M059J (cell line): ENCODE data around the gene TMEM229B. TPM values are rescaled to one million over a fixed set of nuclear protein-coding genes. Genes with fewer than 3 reads are reported as not detected.
A peak's percentile ranks its signal among the peaks of the same experiment; 100 is the strongest.

Source experiments
- DNase-seq: peaks from one replicate; pipeline ENCODE4 v3.0.0-alpha.2; 2012; ENCODE audit warnings: low read depth
- total RNA-seq: library from RNA; depleted of rRNA; stranded (reverse); fragments of >200 nt; shearing (Covaris generic); gene quantifications from 2 replicates; pipeline ENCODE4 v1.2.3, GENCODE V29; 2014; rRNA removed

Gene TMEM229B
- total RNA-seq = 13.0 and 21.5 TPM in 2 replicates

- peak; percentile 69 for DNase-seq
Measured at GRCh38 chr14:67487937-67488893, at the start of gene TMEM229B. TMEM229B (minus strand) TSS chr14:67488721; CDS start chr14:67473923, 14,798 bp downstream.

GRCh38 chr14:67537736-67538135 lies 49.2 kb upstream of the TMEM229B start:
- no peak for DNase-seq

GRCh38 chr14:67536087-67536486 lies 47.6 kb upstream of the TMEM229B start:
- DNase-seq = no peak

GRCh38 chr14:67533754-67534085 lies 45.2 kb upstream of the TMEM229B start:
- DNase-seq = no peak

GRCh38 chr14:67532998-67533753 lies 44.7 kb upstream of the TMEM229B start, which contains the start of gene PLEKHH1:
PLEKHH1 (plus strand) TSS chr14:67533290; CDS start chr14:67541868, 8,578 bp downstream.
- DNase-seq = peak; percentile 75

GRCh38 chr14:67532606-67532997 lies 44.1 kb upstream of the TMEM229B start:
- DNase-seq = no peak

- DNase-seq = no peak
Measured at GRCh38 chr14:67529947-67530935, 41.7 kb upstream of the TMEM229B start.

- no peak for DNase-seq
Measured at GRCh38 chr14:67528276-67528675, 39.8 kb upstream of the TMEM229B start.

- no peak for DNase-seq
Measured at GRCh38 chr14:67527756-67528155, 39.2 kb upstream of the TMEM229B start.

GRCh38 chr14:67526676-67527459 lies 38.3 kb upstream of the TMEM229B start:
- DNase-seq = peak; percentile 65

GRCh38 chr14:67526181-67526580 lies 37.7 kb upstream of the TMEM229B start:
- no peak for DNase-seq

- no peak for DNase-seq
Measured at GRCh38 chr14:67525389-67525788, 36.9 kb upstream of the TMEM229B start.

- DNase-seq = peak; percentile 67
Measured at GRCh38 chr14:67524634-67524963, 36.1 kb upstream of the TMEM229B start.

GRCh38 chr14:67523764-67524633 lies 35.5 kb upstream of the TMEM229B start:
- DNase-seq = no peak

- DNase-seq = no peak
Measured at GRCh38 chr14:67522270-67522669, 33.7 kb upstream of the TMEM229B start.

GRCh38 chr14:67520482-67520881 lies 32.0 kb upstream of the TMEM229B start:
- DNase-seq = no peak

- DNase-seq = no peak
Measured at GRCh38 chr14:67519406-67519805, 30.9 kb upstream of the TMEM229B start.

- peak; percentile 42 for DNase-seq
Measured at GRCh38 chr14:67517083-67517482, 28.6 kb upstream of the TMEM229B start.

GRCh38 chr14:67516676-67517075 lies 28.2 kb upstream of the TMEM229B start:
- no peak for DNase-seq
